Activated naive CD4-positive, alpha-beta T cell treated with anti-CD3 and anti-CD28 coated beads, Interleukin-2, amount 50 U/mL, for 72 hours (primary cell): ENCODE results near the gene GALNT1. TPM values are rescaled to one million over a fixed set of nuclear protein-coding genes. Genes with fewer than 3 reads are reported as not detected.

Experiments used
- ATAC-seq, 2 donors: fragments of 150-1000 bp; cut with Tn5 transposase; 2 replicates each; pipeline ENCODE4 v1.10.0; 2021; ENCODE audit warnings: mild to moderate bottlenecking in 2 of 2, moderate library complexity in 2 of 2
- DNase-seq, 2 donors: peaks; one replicate each; pipeline ENCODE4 v3.0.0; 2021 to 2022; ENCODE audit warnings: low spot score in 2 of 2
- H3K27ac Mint-ChIP-seq, 2 donors: one replicate each; pipeline ENCODE4 v1.8.0; 2022; ENCODE audit warnings: mild to moderate bottlenecking in 2 of 2, mixed read lengths in 2 of 2
- H3K36me3 Mint-ChIP-seq, 2 donors: one replicate each; pipeline ENCODE4 v1.8.0; 2022; ENCODE audit warnings: mixed read lengths in 2 of 2
- H3K9me3 Mint-ChIP-seq, 2 donors: one replicate each; pipeline ENCODE4 v1.8.0; 2022; ENCODE audit warnings: mixed read lengths in 2 of 2
- total RNA-seq, 2 donors: library from RNA; stranded (reverse); gene quantifications; one replicate each; pipeline ENCODE4 v1.2.3, GENCODE V29; 2022

The GALNT1 gene
- total RNA-seq, 2 donors from 2014 or later, result 16.4 to 47.6 TPM

DNA sequence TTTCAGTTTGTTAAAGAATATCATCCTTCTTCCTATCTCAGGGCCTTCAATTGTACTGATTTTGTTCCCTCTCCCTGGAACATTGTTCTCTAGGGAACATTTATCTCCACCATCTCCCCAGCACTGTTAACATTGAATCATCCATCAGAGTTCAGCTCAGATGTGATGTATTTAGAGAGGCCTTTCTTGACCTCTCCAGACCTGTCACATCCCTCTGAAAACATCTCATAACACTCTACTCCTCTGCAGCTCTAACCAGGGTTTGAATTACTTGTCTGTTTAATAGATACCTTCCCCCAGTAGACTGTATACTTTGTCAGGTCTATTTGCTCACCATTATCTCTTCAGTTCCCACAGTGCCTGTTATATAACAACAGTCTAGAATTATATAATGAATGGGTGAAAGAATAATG, 98.6 kb downstream of the GALNT1 start:
- Mint-ChIP-seq H3K27ac (no peak overlapping the region), H3K36me3 (peaks cover 0 to 11% of the 10 kb centered on the region in 2 donors), H3K9me3 (no peaks in the 10 kb centered on the region)
- ATAC-seq (no peak), DNase-seq (no peak)

DNA sequence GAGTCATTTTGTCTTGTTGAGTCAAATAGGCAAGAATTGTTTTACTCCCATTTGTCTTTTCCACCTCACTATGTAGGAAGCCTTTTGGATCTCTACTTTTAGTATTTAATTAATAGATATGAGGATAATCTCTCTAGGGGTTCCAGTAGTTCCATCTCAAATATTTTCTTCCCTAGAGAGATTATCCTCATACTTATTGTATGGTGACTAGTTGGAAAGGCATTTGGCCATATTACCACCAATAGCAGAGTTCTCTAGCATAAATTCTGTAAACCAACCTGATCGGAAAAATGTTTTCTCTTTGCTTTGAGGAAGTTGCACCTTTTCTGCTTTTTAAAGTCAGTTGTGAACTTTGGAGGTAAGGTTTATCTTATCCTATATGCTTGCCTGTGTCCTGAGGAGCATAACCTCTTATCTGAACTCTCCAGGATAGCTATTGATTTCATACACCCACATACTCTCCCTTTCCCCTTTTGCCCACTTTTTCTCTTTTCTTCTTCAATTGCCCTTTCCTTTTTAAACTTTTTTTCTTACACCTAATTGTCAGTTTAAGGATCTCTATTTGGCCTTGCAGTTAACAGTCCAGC, 100.8 kb downstream of the GALNT1 start:
- DNase-seq (no peak), ATAC-seq (no peak)
- peaks cover 0 to 11% of the 10 kb centered on the region in 2 donors for H3K36me3 Mint-ChIP-seq
- H3K27ac Mint-ChIP-seq, result no peak overlapping the region
- H3K9me3 Mint-ChIP-seq, result no peaks in the 10 kb centered on the region

DNA sequence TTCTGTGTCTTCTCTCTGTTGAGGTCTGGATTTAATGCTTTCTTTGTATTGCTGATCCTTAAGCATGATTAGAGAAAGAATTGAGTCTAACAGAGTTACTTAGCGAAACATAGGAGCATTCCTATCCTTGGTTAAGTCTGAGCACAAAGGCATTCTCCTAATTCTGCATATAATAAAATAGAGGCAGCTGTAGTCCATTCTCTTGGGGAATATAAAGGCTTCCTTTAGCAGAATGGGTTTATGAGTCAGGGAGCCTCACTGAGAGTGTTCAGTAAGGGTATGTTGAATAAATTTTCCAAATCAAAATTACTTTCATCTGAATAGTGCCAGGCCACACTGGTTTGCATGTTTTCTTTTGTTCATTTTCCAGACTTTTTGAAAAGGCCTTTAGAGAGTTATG, 101.5 kb downstream of the GALNT1 start:
- no peaks in the 10 kb centered on the region for H3K9me3 Mint-ChIP-seq
- H3K27ac Mint-ChIP-seq, result no peak overlapping the region
- H3K36me3 Mint-ChIP-seq, result peaks cover 0 to 11% of the 10 kb centered on the region in 2 donors
- ATAC-seq, result no peak
- DNase-seq, result no peak

DNA sequence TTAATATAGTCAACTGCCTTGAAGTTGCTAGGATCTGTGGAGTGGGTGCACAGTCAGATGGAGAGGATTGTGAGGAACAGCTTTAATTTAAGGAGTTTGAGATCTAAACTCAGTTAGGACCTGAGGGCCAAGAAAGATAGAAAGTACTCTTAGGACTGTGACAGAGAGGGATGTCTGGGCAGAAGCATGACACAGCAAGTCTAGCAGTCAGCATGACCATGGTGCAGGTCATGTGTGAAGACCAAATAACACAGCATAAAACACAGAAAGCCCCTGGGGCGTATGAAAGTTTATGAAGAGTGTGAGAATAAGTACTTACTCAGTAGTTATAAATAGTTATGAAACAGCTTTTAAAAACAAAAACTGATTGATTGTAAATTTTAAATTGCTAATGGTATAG, 107.2 kb downstream of the GALNT1 start:
- Mint-ChIP-seq H3K9me3 (no peaks in the 10 kb centered on the region), H3K36me3 (peaks cover 4 to 5% of the 10 kb centered on the region in 2 donors), H3K27ac (no peak overlapping the region)
- ATAC-seq (no peak), DNase-seq (no peak)

DNA sequence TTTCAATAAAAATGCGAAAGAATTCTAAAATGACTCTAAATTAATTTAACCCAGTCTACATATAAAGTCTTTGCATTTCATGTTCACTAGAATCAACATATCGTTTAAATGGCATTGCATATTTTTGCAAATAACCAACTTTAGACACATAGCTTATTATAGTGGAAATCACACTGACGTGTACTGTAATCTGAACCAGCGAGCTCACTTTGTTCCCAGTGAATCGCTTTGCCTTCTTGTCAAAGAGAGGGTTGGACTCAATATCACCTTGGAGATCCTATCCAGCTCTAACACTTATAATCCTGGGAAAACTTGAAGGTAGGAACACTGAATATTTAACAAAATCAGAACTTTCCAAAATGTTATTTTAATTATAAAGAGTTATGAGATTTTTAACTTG, 108.2 kb downstream of the GALNT1 start:
- no peak for ATAC-seq
- Mint-ChIP-seq H3K27ac (no peak overlapping the region), H3K9me3 (no peaks in the 10 kb centered on the region), H3K36me3 (peaks cover 0 to 4% of the 10 kb centered on the region in 2 donors)
- no peak for DNase-seq

DNA sequence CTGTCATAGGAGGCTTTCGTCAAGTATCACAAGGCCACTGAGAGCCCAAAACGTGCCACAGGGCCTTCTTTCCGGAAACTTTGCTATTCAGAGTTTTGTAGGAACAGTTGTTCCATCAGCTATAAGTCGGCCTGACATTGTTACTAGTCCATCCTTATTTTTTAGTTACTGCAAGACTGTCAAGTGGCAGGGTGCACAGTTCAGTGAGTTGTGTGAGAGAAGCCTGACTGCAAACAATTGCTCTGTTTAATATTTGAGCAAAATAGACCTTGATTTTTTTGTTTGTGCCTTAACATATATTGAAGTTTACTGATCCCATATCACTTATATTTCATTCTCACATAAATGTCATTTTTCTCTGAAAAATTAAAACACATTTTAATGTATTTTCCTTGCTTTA, 110.1 kb downstream of the GALNT1 start:
- Mint-ChIP-seq H3K36me3 (peaks cover 0 to 4% of the 10 kb centered on the region in 2 donors), H3K27ac (no peak overlapping the region), H3K9me3 (no peaks in the 10 kb centered on the region)
- ATAC-seq, result no peak
- no peak for DNase-seq

DNA sequence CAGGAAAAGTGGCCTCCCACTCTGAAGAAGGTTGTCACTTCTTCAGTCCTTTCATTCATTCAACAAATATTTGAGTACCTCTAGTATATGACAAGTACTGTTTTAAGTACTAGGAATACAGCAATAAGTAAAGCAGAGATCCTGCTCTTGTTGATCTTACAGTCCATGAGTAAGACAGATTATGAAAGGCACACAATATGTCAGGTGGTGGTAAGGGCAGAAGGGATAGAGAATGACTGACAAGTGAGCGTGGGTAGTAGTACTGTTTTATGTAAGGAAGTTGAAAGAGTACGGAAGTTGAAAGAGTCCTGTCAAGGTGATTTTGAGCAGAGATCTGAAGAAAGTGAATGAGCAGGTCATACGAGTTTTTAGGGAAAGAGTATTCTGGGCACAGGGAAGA, 111.3 kb downstream of the GALNT1 start:
- peak; percentile 79 to 99 for ATAC-seq
- DNase-seq, result no peak
- Mint-ChIP-seq H3K9me3 (no peaks in the 10 kb centered on the region), H3K27ac (no peak overlapping the region), H3K36me3 (peaks cover 0 to 4% of the 10 kb centered on the region in 2 donors)

DNA sequence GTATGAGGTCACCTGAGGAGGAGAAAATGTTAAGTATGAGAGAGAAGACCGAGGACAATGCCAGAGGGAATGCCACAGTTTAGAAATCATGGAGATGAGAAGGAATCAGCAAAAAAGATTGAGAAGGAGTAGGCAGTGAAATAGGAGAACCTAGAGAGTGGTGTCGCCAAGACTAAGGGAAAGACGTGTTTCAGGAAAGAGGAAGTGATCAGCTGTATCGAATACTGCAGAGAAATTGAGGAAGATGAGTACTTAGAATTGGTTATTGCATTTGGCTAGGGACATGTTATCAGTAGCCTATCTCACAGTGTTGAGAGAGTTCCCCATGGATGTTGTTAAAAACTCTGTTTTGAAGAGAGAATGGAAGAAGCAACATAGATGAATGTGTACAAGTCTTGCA, 112.3 kb downstream of the GALNT1 start:
- Mint-ChIP-seq H3K9me3 (no peaks in the 10 kb centered on the region), H3K27ac (no peak overlapping the region), H3K36me3 (peaks cover 0 to 4% of the 10 kb centered on the region in 2 donors)
- ATAC-seq, result no peak
- no peak for DNase-seq

DNA sequence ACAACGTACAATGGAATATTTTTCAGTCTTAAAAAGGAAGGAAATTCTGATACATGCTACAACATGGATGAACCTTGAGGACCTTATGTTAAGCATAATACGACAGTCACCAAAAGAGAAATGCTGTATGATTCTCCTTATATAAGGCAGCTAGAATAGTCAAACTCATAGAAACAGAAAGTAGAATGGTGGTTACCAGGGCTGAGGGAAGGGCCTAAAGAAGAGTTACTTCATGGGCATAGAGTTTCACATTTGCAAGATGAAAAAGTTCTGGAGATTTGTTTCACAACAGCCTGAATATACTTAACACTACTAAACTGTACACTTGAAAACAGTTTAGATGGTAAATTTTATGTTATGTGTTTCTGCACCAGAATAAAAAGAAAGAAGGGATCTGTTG, 113.3 kb downstream of the GALNT1 start:
- ATAC-seq (peak in 1 of 2 donors; percentile 25), DNase-seq (no peak)
- no peak overlapping the region for H3K27ac Mint-ChIP-seq
- H3K9me3 Mint-ChIP-seq, result no peaks in the 10 kb centered on the region
- peaks cover 0 to 5% of the 10 kb centered on the region in 2 donors for H3K36me3 Mint-ChIP-seq

DNA sequence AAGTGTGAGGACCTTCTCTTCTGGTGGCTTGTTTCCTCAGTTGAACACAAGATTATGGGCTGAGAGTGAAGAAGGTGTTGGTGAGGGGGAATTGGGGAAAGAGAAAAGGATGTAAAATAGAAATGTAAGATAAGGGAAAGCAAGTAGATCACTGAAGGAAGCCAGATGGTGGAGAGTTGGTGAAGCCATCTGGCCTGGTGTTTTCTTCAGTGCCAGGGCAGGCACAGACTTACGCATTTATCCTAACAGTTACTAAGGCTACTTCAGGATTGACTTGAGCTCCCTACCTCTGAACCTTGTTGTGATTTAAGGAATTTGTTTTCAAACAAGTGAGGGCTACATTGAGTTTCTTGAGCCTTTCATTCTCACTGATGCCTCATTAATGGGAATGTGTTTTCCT, 113.8 kb downstream of the GALNT1 start:
- peaks cover 0 to 8% of the 10 kb centered on the region in 2 donors for H3K36me3 Mint-ChIP-seq
- no peak for ATAC-seq
- DNase-seq, result no peak
- H3K9me3 Mint-ChIP-seq, result no peaks in the 10 kb centered on the region
- no peak overlapping the region for H3K27ac Mint-ChIP-seq

DNA sequence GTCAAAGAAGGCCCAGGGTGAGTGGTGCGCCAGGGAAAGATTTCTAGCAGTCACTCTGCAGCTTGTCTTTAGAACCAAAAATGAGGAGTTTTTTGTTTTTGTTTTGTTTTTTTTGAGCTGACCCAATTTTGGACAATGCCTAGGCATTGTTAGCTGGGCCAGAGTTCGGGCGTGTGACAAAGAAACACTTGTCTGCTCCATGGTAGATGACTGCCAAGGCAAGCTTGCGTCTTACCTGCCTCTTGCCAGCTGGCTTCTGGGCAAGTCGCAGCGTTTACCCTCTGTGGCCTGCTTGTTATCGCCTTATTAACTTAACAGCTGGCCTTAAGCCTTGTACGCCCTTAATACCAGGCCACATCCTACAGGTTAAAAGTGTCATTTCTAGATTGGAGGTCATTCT, 114.3 kb downstream of the GALNT1 start:
- no peak for ATAC-seq
- no peak for DNase-seq
- Mint-ChIP-seq H3K27ac (no peak overlapping the region), H3K36me3 (peaks cover 0 to 6% of the 10 kb centered on the region in 2 donors), H3K9me3 (no peaks in the 10 kb centered on the region)

DNA sequence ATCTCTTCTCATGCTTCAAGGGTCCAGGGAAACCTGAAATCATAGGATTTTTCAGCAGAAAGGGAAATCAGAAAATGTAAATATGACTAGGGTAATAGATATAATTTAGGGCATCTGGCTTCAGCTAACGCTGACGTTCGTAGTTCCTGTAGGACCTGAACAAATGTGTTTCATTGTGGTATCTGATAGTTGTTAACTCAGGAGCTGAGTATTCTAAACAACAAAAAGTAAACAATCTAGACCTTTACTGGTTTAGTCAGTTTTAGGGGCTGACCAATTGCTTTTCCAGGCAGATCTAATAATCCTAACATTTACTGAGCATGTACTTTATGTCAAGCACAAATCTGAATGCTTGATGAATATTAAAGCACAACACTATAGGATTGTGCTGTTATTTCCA, 114.8 kb downstream of the GALNT1 start:
- Mint-ChIP-seq H3K36me3 (peaks cover 0 to 5% of the 10 kb centered on the region in 2 donors), H3K9me3 (no peaks in the 10 kb centered on the region), H3K27ac (no peak overlapping the region)
- ATAC-seq (no peak), DNase-seq (no peak)

DNA sequence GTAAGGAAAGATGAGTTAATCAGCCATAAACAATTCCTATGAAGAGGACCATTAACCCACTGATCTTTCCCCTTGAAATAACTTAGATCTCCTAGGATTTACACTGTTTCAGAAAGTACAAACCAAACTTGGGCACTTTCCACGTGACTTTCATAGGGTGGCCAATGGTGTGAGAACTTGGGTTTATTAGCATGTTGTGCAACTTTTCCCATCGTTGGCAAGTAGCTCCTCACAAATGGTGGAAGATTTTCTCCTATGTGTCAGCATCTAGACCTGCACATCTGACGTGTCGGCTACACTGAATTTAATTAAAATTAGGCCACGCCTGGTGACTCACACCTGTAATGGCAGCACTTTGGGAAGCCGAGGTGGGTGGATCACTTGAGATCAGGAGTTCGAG, 116.3 kb downstream of the GALNT1 start:
- peaks cover 0 to 5% of the 10 kb centered on the region in 2 donors for H3K36me3 Mint-ChIP-seq
- H3K27ac Mint-ChIP-seq, result no peak overlapping the region
- DNase-seq (no peak), ATAC-seq (no peak)
- H3K9me3 Mint-ChIP-seq, result no peaks in the 10 kb centered on the region

DNA sequence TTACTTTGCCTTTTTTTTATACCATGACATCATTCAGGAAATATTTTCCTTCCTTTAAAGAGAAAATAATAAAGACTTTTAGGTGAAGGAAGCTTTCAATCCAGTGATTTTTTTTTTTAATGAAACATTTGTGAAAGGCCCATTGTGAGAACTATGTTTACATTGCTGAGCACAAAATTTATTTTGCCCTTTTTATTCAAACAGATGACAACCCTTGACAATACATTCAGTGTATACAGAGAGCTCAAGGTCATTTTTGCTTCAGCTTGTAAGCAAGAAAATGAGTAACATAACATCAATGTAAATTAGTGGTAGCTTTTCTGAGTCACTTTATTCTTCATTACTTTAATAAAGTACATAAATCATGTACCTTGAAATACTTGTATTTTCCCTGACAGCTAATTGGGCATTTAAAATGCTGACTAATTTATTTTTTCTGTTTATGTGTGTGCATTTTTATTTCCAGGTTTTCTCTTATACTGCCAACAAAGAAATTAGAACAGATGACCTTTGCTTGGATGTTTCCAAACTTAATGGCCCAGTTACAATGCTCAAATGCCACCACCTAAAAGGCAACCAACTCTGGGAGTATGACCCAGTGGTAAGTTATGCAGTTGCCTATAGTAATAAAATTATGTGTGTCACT, 121.6 kb downstream of the GALNT1 start:
- peaks cover 5 to 6% of the 10 kb centered on the region in 2 donors for H3K36me3 Mint-ChIP-seq
- DNase-seq (no peak), ATAC-seq (no peak)
- H3K9me3 Mint-ChIP-seq, result no peaks in the 10 kb centered on the region
- H3K27ac Mint-ChIP-seq, result no peak overlapping the region

DNA sequence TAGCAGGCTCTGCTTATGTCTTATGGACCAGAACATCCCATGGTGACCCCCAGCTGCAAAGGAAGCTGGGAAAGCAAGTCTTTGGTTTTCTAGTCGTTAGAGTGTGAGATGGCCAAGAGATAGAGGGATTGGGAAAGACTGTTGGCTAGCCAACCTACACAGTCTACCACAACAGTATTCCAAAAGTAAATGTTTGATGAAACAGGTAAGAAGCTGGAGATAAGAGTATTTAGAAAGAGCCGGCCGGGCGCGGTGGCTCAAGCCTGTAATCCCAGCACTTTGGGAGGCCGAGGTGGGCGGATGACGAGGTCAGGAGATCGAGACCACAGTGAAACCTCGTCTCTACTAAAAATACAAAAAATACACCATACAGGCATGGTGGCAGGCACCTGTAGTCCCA, 124.4 kb downstream of the GALNT1 start:
- H3K36me3 Mint-ChIP-seq, result peaks cover 4 to 6% of the 10 kb centered on the region in 2 donors
- H3K9me3 Mint-ChIP-seq, result no peaks in the 10 kb centered on the region
- DNase-seq (no peak), ATAC-seq (no peak)
- H3K27ac Mint-ChIP-seq, result no peak overlapping the region

DNA sequence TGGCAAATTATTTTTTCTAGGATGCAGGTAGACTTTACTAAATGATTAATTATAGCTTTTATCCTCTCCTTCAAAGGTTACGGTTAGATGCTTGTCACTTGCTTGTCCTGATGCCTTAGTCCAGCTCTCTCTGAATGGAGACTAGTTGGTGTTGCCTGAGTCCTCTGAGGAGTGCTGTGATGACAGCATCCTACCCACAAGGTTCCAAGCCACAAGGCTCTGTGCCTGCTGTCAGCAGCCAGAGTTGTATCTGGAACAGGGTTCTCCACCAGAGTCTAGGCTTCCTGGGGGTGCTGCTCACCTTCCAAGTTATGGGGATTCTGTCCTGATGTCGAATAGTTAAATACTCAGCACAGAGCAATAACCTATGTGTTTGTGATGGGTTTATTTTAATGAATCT, 125.7 kb downstream of the GALNT1 start:
- Mint-ChIP-seq H3K36me3 (peaks cover 4 to 14% of the 10 kb centered on the region in 2 donors), H3K9me3 (no peaks in the 10 kb centered on the region), H3K27ac (no peak overlapping the region)
- ATAC-seq, result no peak
- DNase-seq, result no peak

DNA sequence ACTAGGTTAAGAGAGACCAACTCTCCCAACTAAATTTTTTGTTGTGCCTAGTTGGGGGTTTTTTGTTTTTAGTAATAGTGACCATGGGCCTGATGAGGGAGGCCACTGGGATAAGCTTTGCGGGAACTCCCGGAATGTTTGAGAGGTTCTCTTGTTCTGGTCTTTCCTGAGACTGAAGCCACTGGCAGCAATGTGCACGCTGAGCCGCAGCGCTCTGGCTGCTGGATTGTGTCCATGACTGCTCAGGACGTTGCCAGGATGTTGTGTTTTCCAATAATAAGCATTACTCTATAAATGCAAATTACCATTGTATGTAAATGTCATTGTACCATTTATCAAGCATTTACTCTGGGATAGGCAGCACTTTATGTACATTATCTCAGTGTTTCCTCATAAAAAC, 126.1 kb downstream of the GALNT1 start:
- peaks cover 9 to 19% of the 10 kb centered on the region in 2 donors for H3K36me3 Mint-ChIP-seq
- DNase-seq (no peak), ATAC-seq (no peak)
- H3K27ac Mint-ChIP-seq, result no peak overlapping the region
- H3K9me3 Mint-ChIP-seq, result no peaks in the 10 kb centered on the region

DNA sequence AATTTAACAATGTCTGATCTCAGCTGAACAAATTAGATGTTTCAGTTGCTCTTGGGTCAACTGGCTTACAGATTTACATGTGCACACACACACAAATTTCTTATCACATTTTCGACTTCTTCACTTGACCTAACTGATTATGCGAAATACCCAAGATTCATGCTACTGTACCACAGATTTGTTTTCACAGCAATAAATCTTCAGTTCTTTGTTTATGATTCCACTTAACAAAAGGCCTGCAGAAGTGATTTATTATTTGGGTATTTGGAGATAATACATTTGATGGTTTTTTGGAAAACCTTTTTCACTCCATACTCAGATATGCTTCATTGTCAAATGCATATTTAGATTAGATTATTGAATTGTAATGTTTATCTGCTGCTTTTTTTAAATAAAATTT, 129.0 kb downstream of the GALNT1 start:
- H3K27ac Mint-ChIP-seq, result no peak overlapping the region
- ATAC-seq (no peak), DNase-seq (no peak)
- H3K36me3 Mint-ChIP-seq, result peaks cover 17 to 21% of the 10 kb centered on the region in 2 donors
- H3K9me3 Mint-ChIP-seq, result no peaks in the 10 kb centered on the region
